ENCODE measurements around the gene GALE. TPM values are rescaled to one million over a fixed set of nuclear protein-coding genes. Genes with fewer than 3 reads are reported as not detected.
A peak's percentile ranks its signal among the peaks of the same experiment; 100 is the strongest.

Gene GALE
- polyA plus RNA-seq, 2 of the 4 experiments (the other 2 are of a cell fraction) = 38.9 to 46.9 TPM

GRCh38 chr1:23799570-23800399, 769 bp downstream of the GALE start:
- DNase-seq (ENCODE audit: low read depth in 1 of 2, low spot score in 1 of 2) (peak; percentile 79 to 86), ATAC-seq (peak; percentile 63 to 68), FAIRE-seq (no peak)
- Histone ChIP-seq H3K9me3 (no peaks in the 10 kb centered on the region), H3K27ac (peak overlapping the region; percentile 89 to 99), H3K4me3 (peak overlapping the region; percentile 72), H3K4me2 (peak overlapping the region; percentile 89), H3K4me1 (peaks cover 12% of the 10 kb centered on the region)
- whole genome bisulfite sequencing (ENCODE audit: missing lambda C conversion rate) = 1% methylated on average over 17 of the region's 48 CpGs
- POLR2A ChIA-PET = interaction anchor here (0.6 to 4.2 kb wide), 7 partner anchors 9 to 1217 kb away, joined by 3 to 19 read pairs (median 3); partner anchors contain the start of genes HMGCL, LYPLA2 and PNRC2
- CTCF ChIA-PET = interaction anchor here (0.6 to 3.4 kb wide), 10 partner anchors 11 to 592 kb away, joined by 3 to 23 read pairs (median 4); no protein-coding TSS in a partner anchor
- TF ChIP-seq EHMT2 (IDR thresholded peaks at IDR 0.05; ENCODE audit: low read depth) (no peak), RFX5 (IDR thresholded peaks at IDR 0.05) (no peak), ZNF302 (CRISPR knock-in tag; IDR thresholded peaks at IDR 0.05) (no peak), SMC3 (IDR thresholded peaks at IDR 0.05) (no peak), MAFK (IDR thresholded peaks at IDR 0.05; ENCODE audit: partially characterized antibody) (no peak), RARB (CRISPR knock-in tag; IDR thresholded peaks at IDR 0.05) (no peak), MAZ (IDR thresholded peaks at IDR 0.05; ENCODE audit: borderline replicate concordance, low read depth, low read length) (no peak; the same call in 1 of the 2 replicates), ESRRA (IDR thresholded peaks at IDR 0.05; ENCODE audit: borderline replicate concordance, low read length) (no peak), RAD21 (conservative IDR thresholded peaks at IDR 0.05 in 1 of 2, IDR thresholded peaks at IDR 0.05 in 1 of 2) (no peak), RNF2 (IDR thresholded peaks at IDR 0.05; ENCODE audit: borderline replicate concordance, low read depth) (no peak), TFCP2L1 (CRISPR knock-in tag; IDR thresholded peaks at IDR 0.05) (no peak), HOXA7 (CRISPR knock-in tag; IDR thresholded peaks at IDR 0.05) (no peak), NPAS2 (CRISPR knock-in tag; IDR thresholded peaks at IDR 0.05; ENCODE audit: borderline replicate concordance) (no peak), MYC (IDR thresholded peaks at IDR 0.05; ENCODE audit: borderline replicate concordance, low read length) (0 out of 2 replicates have a peak, but pooled peaks have one; percentile 41), ZSCAN20 (CRISPR knock-in tag; IDR thresholded peaks at IDR 0.05) (no peak), HEYL (CRISPR knock-in tag; IDR thresholded peaks at IDR 0.05) (no peak), PHF8 (IDR thresholded peaks at IDR 0.05; ENCODE audit: borderline replicate concordance, low read depth) (no peak), E2F6 (IDR thresholded peaks at IDR 0.05; ENCODE audit: borderline replicate concordance, low read depth) (no peak; the same call in 1 of the 2 replicates), REST (IDR thresholded peaks at IDR 0.05) (no peak), SREBF2 (IDR thresholded peaks at IDR 0.05) (no peak), CTCF (IDR thresholded peaks at IDR 0.05) (no peak), EP300 (IDR thresholded peaks at IDR 0.05) (no peak), CBX8 (IDR thresholded peaks at IDR 0.05) (no peak), POLR2AphosphoS2 (conservative IDR thresholded peaks at IDR 0.05; ENCODE audit: low read length) (no peak), PBX3 (IDR thresholded peaks at IDR 0.05) (no peak), HOXB13 (CRISPR knock-in tag; IDR thresholded peaks at IDR 0.05; ENCODE audit: low read depth) (no peak), FOSL2 (IDR thresholded peaks at IDR 0.05) (no peak), FOSL2 (CRISPR knock-in tag; IDR thresholded peaks at IDR 0.05) (peak; percentile 59), USF2 (IDR thresholded peaks at IDR 0.05) (peak; percentile 82), BHLHE40 (IDR thresholded peaks at IDR 0.05; ENCODE audit: low read depth, low read length) (no peak), CEBPB (IDR thresholded peaks at IDR 0.05) (no peak), KDM1A (IDR thresholded peaks at IDR 0.05; ENCODE audit: low read depth) (no peak), KDM5A (IDR thresholded peaks at IDR 0.05) (no peak)
